Mesenchymal stem cell (in vitro differentiated cells and primary cell): ENCODE measurements around the gene MRTO4. TPM values are rescaled to one million over a fixed set of nuclear protein-coding genes. Genes with fewer than 3 reads are reported as not detected.

Experiments used
- DNase-seq: peaks from one replicate; pipeline ENCODE4 v3.0.0-alpha.2; 2013
- H2AFZ ChIP-seq: one replicate; pipeline ENCODE4 v1.6.1; 2013; ENCODE audit warnings: low read depth, mild to moderate bottlenecking, control low read depth, inconsistent platforms, low read length, moderate library complexity
- H2AK5ac ChIP-seq: 2 replicates; pipeline ENCODE4 v1.6.1; 2013; ENCODE audit warnings: low read length, moderate library complexity, mild to moderate bottlenecking, inconsistent platforms; ENCODE audit not compliant: severe bottlenecking
- H2BK120ac ChIP-seq: one replicate; pipeline ENCODE4 v1.6.1; 2013; ENCODE audit warnings: low read depth, mild to moderate bottlenecking, inconsistent platforms, low read length, moderate library complexity
- H2BK12ac ChIP-seq, 2 experiments: one replicate each; pipeline ENCODE4 v1.6.1; 2013; ENCODE audit warnings: inconsistent platforms in 2 of 2, low read length in 2 of 2, mild to moderate bottlenecking in 2 of 2, moderate library complexity in 2 of 2, control low read depth in 1 of 2
- H2BK15ac ChIP-seq: one replicate; pipeline ENCODE4 v1.6.1; 2013; ENCODE audit warnings: mild to moderate bottlenecking, low read depth, inconsistent platforms; ENCODE audit not compliant: poor library complexity, severe bottlenecking
- H2BK5ac ChIP-seq: 2 replicates; pipeline ENCODE4 v1.6.1; 2013; ENCODE audit warnings: low read depth, mild to moderate bottlenecking, low read length, control low read depth, inconsistent platforms; ENCODE audit not compliant: poor library complexity, severe bottlenecking
- H3K14ac ChIP-seq, 2 experiments: one replicate each; pipeline ENCODE4 v1.6.1; 2013; ENCODE audit warnings: inconsistent platforms in 2 of 2, low read length in 2 of 2, control low read depth in 1 of 2, mild to moderate bottlenecking in 1 of 2, moderate library complexity in 1 of 2
- H3K18ac ChIP-seq, 2 experiments: one replicate each; pipeline ENCODE4 v1.6.1; 2013; ENCODE audit warnings: inconsistent platforms in 2 of 2, low read length in 2 of 2, control low read depth in 1 of 2, low read depth in 1 of 2, mild to moderate bottlenecking in 1 of 2
- H3K23ac ChIP-seq, 2 experiments: one replicate each; pipeline ENCODE4 v1.6.1; 2013; ENCODE audit warnings: inconsistent platforms in 2 of 2, low read length in 2 of 2, mild to moderate bottlenecking in 2 of 2, moderate library complexity in 2 of 2, control low read depth in 1 of 2
- H3K27ac ChIP-seq: 2 replicates; pipeline ENCODE4 v1.5.1; 2013; ENCODE audit warnings: mild to moderate bottlenecking, moderate library complexity, low read length, control low read depth, inconsistent platforms; ENCODE audit not compliant: poor library complexity, severe bottlenecking
- H3K27me3 ChIP-seq, 2 experiments: 2 replicates each; pipeline versions ENCODE4 v1.6.1 to v1.7.0; 2013; ENCODE audit warnings: low read length in 2 of 2, mild to moderate bottlenecking in 2 of 2, moderate library complexity in 2 of 2, control low read depth in 1 of 2, inconsistent platforms in 1 of 2; ENCODE audit not compliant: control insufficient read depth in 1 of 2, insufficient read depth in 1 of 2
- H3K36me3 ChIP-seq, 2 experiments: 2 replicates each; pipeline versions ENCODE4 v1.6.1 to v1.7.0; 2013; ENCODE audit warnings: low read length in 2 of 2, control low read depth in 1 of 2, inconsistent platforms in 1 of 2, low read depth in 1 of 2, mild to moderate bottlenecking in 1 of 2; ENCODE audit not compliant: insufficient read depth in 2 of 2, control insufficient read depth in 1 of 2
- H3K4ac ChIP-seq, 2 experiments: one replicate each; pipeline ENCODE4 v1.6.1; 2013; ENCODE audit warnings: inconsistent platforms in 2 of 2, low read length in 2 of 2, mild to moderate bottlenecking in 2 of 2, moderate library complexity in 2 of 2, control low read depth in 1 of 2, low read depth in 1 of 2
- H3K4me1 ChIP-seq: 2 replicates; pipeline ENCODE4 v1.6.1; 2013; ENCODE audit warnings: low read depth, low read length, control low read depth; ENCODE audit not compliant: control insufficient read depth, insufficient read depth
- H3K4me2 ChIP-seq: 2 replicates; pipeline ENCODE4 v1.6.1; 2013; ENCODE audit warnings: low read length, mild to moderate bottlenecking, inconsistent platforms; ENCODE audit not compliant: poor library complexity, severe bottlenecking
- H3K4me3 ChIP-seq, 2 experiments: 2 replicates each; pipeline versions ENCODE4 v1.5.1 to v1.7.0; 2013; ENCODE audit warnings: low read length in 2 of 2, mild to moderate bottlenecking in 2 of 2, control low read depth in 1 of 2, low read depth in 1 of 2; ENCODE audit not compliant: insufficient read depth in 1 of 2
- H3K79me1 ChIP-seq: replicated peaks from 2 replicates; pipeline ENCODE4 v1.6.1; 2013; ENCODE audit warnings: mild to moderate bottlenecking, control low read depth, low read length, inconsistent platforms; ENCODE audit not compliant: poor library complexity, severe bottlenecking
- H3K9ac ChIP-seq: 2 replicates; pipeline ENCODE4 v1.7.0; 2013; ENCODE audit warnings: mild to moderate bottlenecking, low read length, moderate library complexity
- H3K9me3 ChIP-seq: 2 replicates; pipeline ENCODE4 v1.7.0; 2013; ENCODE audit warnings: mild to moderate bottlenecking, low read length; ENCODE audit not compliant: control insufficient read depth
- H4K8ac ChIP-seq: one replicate; pipeline ENCODE4 v1.6.1; 2013; ENCODE audit warnings: inconsistent platforms, mild to moderate bottlenecking, low read length, moderate library complexity
- H4K91ac ChIP-seq: one replicate; pipeline ENCODE4 v1.6.1; 2013; ENCODE audit warnings: mild to moderate bottlenecking, low read length, inconsistent platforms
- WGBS: methylation state at CpG from one replicate; pipeline ENCODE4 v1.1.7; 2013; ENCODE audit warnings: mixed read lengths; 5-methylcytosine and 5-hydroxymethylcytosine counted together
- polyA plus RNA-seq, 2 experiments: library from polyadenylated mRNA; stranded (reverse); fragments of 200-250 nt; gene quantifications; one replicate each; pipeline ENCODE4 v1.2.3, GENCODE V29; 2013

MRTO4 gene
- polyA plus RNA-seq (2013, experiment 1 of 2): 19.5 TPM
- 18.9 TPM for polyA plus RNA-seq (2013, experiment 2 of 2)

DNA sequence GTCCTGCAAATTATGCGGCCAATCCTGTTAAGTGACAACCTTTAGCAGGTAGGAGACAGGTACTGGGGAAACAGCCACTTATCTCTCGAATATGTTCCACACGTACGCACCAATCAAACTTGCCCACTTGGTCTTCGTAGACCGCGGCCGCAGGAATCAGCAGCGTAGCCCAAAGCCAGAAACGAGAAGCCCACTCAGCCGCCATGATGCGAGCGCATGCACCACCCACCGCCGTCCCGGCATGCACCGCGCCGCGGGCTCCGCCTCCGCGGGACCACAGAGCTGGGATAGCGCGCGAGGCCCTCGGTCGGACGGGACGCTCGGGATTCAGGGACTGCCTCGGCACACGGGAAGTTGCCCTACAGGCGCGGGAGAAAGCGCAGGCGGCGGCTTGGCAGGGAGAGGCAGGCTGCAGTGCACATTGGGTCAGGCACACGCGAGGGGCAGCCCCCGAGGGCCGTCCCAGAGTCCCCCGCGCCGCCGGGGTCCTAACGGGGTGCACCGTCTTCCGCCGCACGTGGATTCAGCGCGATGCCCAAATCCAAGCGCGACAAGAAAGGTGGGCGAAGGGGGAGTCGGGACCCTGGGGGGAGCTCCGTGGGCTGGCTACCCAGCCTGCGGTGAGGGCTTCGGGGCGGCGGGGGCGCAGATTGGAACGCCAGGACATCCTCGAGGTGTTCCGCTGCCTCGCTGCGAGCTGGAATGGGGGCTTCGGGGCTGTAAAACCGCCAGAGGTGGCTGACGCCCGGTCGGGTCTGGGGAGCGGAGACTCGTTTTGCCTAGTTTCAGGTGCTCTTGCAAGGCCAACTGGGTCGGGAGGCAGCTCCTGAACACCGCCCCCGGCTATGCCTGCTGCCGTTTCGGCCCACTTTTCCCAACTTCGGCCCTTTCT, at the start of gene MRTO4, which contains the start of gene EMC1:
Gene MRTO4 (plus strand): TSS at position 501 of the 892 bp plus-strand sequence. CDS start 31 bp downstream, at position 532.
Gene EMC1 (minus strand): TSS at position 220 of the 892 bp plus-strand sequence. CDS start 15 bp downstream, at position 205.
- H3K9me3 ChIP-seq: no peaks in the 10 kb centered on the region
- WGBS: under 1% methylated on average over 71 of the region's 81 CpGs
- peak within 1 kb of the TSS; percentile 71 for H2AK5ac ChIP-seq
- peak within 1 kb of the TSS; percentile 99 for H4K8ac ChIP-seq
- H2BK12ac ChIP-seq: peak within 1 kb of the TSS in 1 of 2 experiments; percentile 91
- peak; percentile 89 for DNase-seq
- peak within 1 kb of the TSS in 1 of 2 experiments; percentile 94 for H3K23ac ChIP-seq
- peak within 1 kb of the TSS; percentile 100 for H2BK5ac ChIP-seq
- H3K4me3 ChIP-seq: peak within 1 kb of the TSS; percentile 92 to 94
- H2BK15ac ChIP-seq: peak within 1 kb of the TSS; percentile 82
- H2AFZ ChIP-seq: peak within 1 kb of the TSS; percentile 68
- peak within 1 kb of the TSS; percentile 73 for H2BK120ac ChIP-seq
- peaks cover 18% of the 10 kb centered on the region for H3K4me1 ChIP-seq
- H3K4me2 ChIP-seq: peak within 1 kb of the TSS; percentile 98
- peaks cover 16 to 26% of the 10 kb centered on the region in 2 experiments for H3K36me3 ChIP-seq
- H3K79me1 ChIP-seq: peaks cover 18% of the 10 kb centered on the region
- H3K4ac ChIP-seq: peak within 1 kb of the TSS; percentile 85 to 94
- H4K91ac ChIP-seq: peak within 1 kb of the TSS; percentile 100
- H3K9ac ChIP-seq: peak within 1 kb of the TSS; percentile 98
- peak within 1 kb of the TSS; percentile 98 to 99 for H3K18ac ChIP-seq
- no peaks in the 10 kb centered on the region for H3K27me3 ChIP-seq
- peak within 1 kb of the TSS in 1 of 2 experiments; percentile 96 for H3K14ac ChIP-seq
- peak within 1 kb of the TSS; percentile 99 for H3K27ac ChIP-seq

DNA sequence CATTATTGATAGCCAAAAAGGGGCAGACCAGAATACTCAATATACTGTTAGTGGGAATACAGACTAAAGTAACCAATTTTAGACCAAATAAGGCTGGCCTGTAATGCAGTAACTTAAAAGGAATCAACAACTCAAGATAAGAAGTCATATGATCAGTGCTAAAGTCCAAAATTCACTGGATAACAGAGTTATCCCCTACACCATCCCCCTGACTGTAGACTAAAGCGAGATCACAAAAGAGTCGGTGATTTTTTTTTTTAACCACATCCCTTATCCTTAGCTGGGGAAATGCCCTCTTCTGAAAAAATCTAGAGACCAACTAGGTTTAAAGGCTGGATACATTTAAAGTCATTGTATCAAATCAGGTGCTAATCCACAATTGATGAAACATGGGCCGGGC, 49.2 kb upstream of the MRTO4 start:
- no peak overlapping the region for H2AK5ac ChIP-seq
- 95% methylated on average over 3 of the region's 3 CpGs for WGBS
- H3K4me1 ChIP-seq: peaks cover 7% of the 10 kb centered on the region
- H2BK15ac ChIP-seq: no peak overlapping the region
- no peak overlapping the region for H3K9ac ChIP-seq
- H3K14ac ChIP-seq: no peak overlapping the region
- no peak overlapping the region for H3K23ac ChIP-seq
- H2BK12ac ChIP-seq: no peak overlapping the region
- H3K4me3 ChIP-seq: no peak overlapping the region
- H4K91ac ChIP-seq: no peak overlapping the region
- no peak overlapping the region for H4K8ac ChIP-seq
- peaks cover 15% of the 10 kb centered on the region for H3K79me1 ChIP-seq
- H2BK120ac ChIP-seq: no peak overlapping the region
- H2BK5ac ChIP-seq: no peak overlapping the region
- peaks cover 6 to 43% of the 10 kb centered on the region in 2 experiments for H3K36me3 ChIP-seq
- no peaks in the 10 kb centered on the region for H3K27me3 ChIP-seq
- H2AFZ ChIP-seq: no peak overlapping the region
- H3K4me2 ChIP-seq: no peak overlapping the region
- no peak for DNase-seq
- no peaks in the 10 kb centered on the region for H3K9me3 ChIP-seq
- no peak overlapping the region for H3K18ac ChIP-seq
- H3K27ac ChIP-seq: no peak overlapping the region
- no peak overlapping the region for H3K4ac ChIP-seq

DNA sequence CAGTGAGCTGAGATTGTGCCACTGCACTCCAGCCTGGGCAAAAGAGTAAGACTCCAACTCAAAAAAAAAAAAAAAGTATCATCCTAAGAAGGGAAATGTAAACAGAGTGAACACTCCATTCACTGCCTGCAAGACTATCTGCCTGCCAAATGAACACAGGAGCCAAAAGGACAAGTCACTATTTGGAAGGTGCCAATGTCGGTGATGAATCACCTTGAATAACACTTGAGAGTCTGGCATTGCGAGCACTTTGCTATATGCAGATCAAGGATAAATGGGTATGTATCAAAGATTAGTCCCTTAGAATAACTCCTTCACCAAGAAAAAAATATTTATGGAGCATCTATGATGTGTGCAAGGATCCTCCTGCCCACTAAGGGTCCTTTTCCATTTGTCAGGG, 48.2 kb upstream of the MRTO4 start:
- H3K4ac ChIP-seq: no peak overlapping the region
- H2BK15ac ChIP-seq: no peak overlapping the region
- no peaks in the 10 kb centered on the region for H3K9me3 ChIP-seq
- H3K4me1 ChIP-seq: peaks cover 7% of the 10 kb centered on the region
- H3K14ac ChIP-seq: no peak overlapping the region
- peaks cover 9% of the 10 kb centered on the region for H3K79me1 ChIP-seq
- H2BK5ac ChIP-seq: no peak overlapping the region
- no peak overlapping the region for H3K18ac ChIP-seq
- no peak overlapping the region for H2AK5ac ChIP-seq
- H3K23ac ChIP-seq: no peak overlapping the region
- no peaks in the 10 kb centered on the region for H3K27me3 ChIP-seq
- no peak overlapping the region for H3K27ac ChIP-seq
- WGBS: no CpG with 5 or more reads among the region's 2 CpGs
- H4K91ac ChIP-seq: no peak overlapping the region
- no peak overlapping the region for H3K4me3 ChIP-seq
- no peak overlapping the region for H2BK120ac ChIP-seq
- no peak overlapping the region for H3K4me2 ChIP-seq
- H4K8ac ChIP-seq: no peak overlapping the region
- no peak overlapping the region for H3K9ac ChIP-seq
- peaks cover 3 to 32% of the 10 kb centered on the region in 2 experiments for H3K36me3 ChIP-seq
- H2AFZ ChIP-seq: no peak overlapping the region
- no peak overlapping the region for H2BK12ac ChIP-seq
- peak; percentile 38 for DNase-seq
